Endothelial cell (in vitro differentiated cells): ENCODE measurements around the gene ZMPSTE24. TPM values are rescaled to one million over a fixed set of nuclear protein-coding genes. Genes with fewer than 3 reads are reported as not detected.

ENCODE experiments used
- DNase-seq: peaks from one replicate; pipeline ENCODE4 v3.0.0; 2021; ENCODE audit warnings: low spot score
- H3K27ac Mint-ChIP-seq: one replicate; pipeline ENCODE4 v1.8.0; 2021; ENCODE audit warnings: mixed read lengths, inconsistent platforms; ENCODE audit not compliant: unreplicated experiment
- H3K27me3 Mint-ChIP-seq: one replicate; pipeline ENCODE4 v1.8.0; 2021; ENCODE audit warnings: mild to moderate bottlenecking, moderate library complexity, mixed read lengths, inconsistent platforms; ENCODE audit not compliant: unreplicated experiment
- H3K36me3 Mint-ChIP-seq: one replicate; pipeline ENCODE4 v1.8.0; 2021; ENCODE audit warnings: mild to moderate bottlenecking, low read depth, mixed read lengths, inconsistent platforms; ENCODE audit not compliant: unreplicated experiment
- H3K4me1 Mint-ChIP-seq: one replicate; pipeline ENCODE4 v1.8.0; 2021; ENCODE audit warnings: mild to moderate bottlenecking, mixed read lengths, inconsistent platforms; ENCODE audit not compliant: unreplicated experiment
- H3K4me3 Mint-ChIP-seq: one replicate; pipeline ENCODE4 v1.8.0; 2021; ENCODE audit warnings: mild to moderate bottlenecking, mixed read lengths, inconsistent platforms; ENCODE audit not compliant: unreplicated experiment
- H3K9me3 Mint-ChIP-seq: one replicate; pipeline ENCODE4 v1.8.0; 2021; ENCODE audit warnings: mixed read lengths, inconsistent platforms; ENCODE audit not compliant: unreplicated experiment
- CTCF ChIP-seq: fragments of 200-600 bp; sonication (generic); IDR thresholded peaks from one replicate; pipeline ENCODE4 v1.5.0; 2021; ENCODE audit warnings: antibody characterized with exemption; ENCODE audit not compliant: unreplicated experiment
- total RNA-seq: library from RNA; stranded (reverse); fragmentation: NEBNext Ultra II Directional; extraction: Animal tissue kit (Norgen Biotek cat#: 25700); gene quantifications from one replicate; pipeline ENCODE4 v1.2.1, GENCODE V29; 2021; ENCODE audit not compliant: unreplicated experiment

The ZMPSTE24 gene
- total RNA-seq, 1 donor from 2014 or later, result 32.9 TPM

GRCh38 chr1:40306296-40306695 lies 48.3 kb downstream of the ZMPSTE24 start:
- no peaks in the 10 kb centered on the region for H3K9me3 Mint-ChIP-seq
- no peaks in the 10 kb centered on the region for H3K36me3 Mint-ChIP-seq
- H3K27me3 Mint-ChIP-seq, result peaks cover 4% of the 10 kb centered on the region
- no peaks in the 10 kb centered on the region for H3K4me1 Mint-ChIP-seq
- no peak overlapping the region for H3K27ac Mint-ChIP-seq
- no peak for DNase-seq
- H3K4me3 Mint-ChIP-seq, result no peak overlapping the region
- TF ChIP-seq CTCF, result no peak

GRCh38 chr1:40307186-40307585 lies 49.1 kb downstream of the ZMPSTE24 start:
- Mint-ChIP-seq H3K9me3 (no peaks in the 10 kb centered on the region), H3K27me3 (peaks cover 4% of the 10 kb centered on the region), H3K27ac (no peak overlapping the region), H3K4me3 (no peak overlapping the region), H3K4me1 (no peaks in the 10 kb centered on the region), H3K36me3 (no peaks in the 10 kb centered on the region)
- DNase-seq, result no peak
- TF ChIP-seq CTCF, result no peak

- Mint-ChIP-seq H3K27me3 (peaks cover 4% of the 10 kb centered on the region), H3K4me3 (no peak overlapping the region), H3K36me3 (no peaks in the 10 kb centered on the region), H3K27ac (no peak overlapping the region), H3K9me3 (no peaks in the 10 kb centered on the region), H3K4me1 (no peaks in the 10 kb centered on the region)
- TF ChIP-seq CTCF, result no peak
- no peak for DNase-seq
These were observed 50.1 kb downstream of the ZMPSTE24 start for GRCh38 chr1:40308036-40308727.

GRCh38 chr1:40309374-40310128 lies 51.5 kb downstream of the ZMPSTE24 start:
- no peak for TF ChIP-seq CTCF

GRCh38 chr1:40310129-40310461 lies 52.1 kb downstream of the ZMPSTE24 start:
- peaks cover 5% of the 10 kb centered on the region for H3K4me1 Mint-ChIP-seq
- no peak overlapping the region for H3K4me3 Mint-ChIP-seq
- no peaks in the 10 kb centered on the region for H3K9me3 Mint-ChIP-seq
- TF ChIP-seq CTCF, result no peak
- no peak for DNase-seq
- no peak overlapping the region for H3K27ac Mint-ChIP-seq
- peaks cover 6% of the 10 kb centered on the region for H3K27me3 Mint-ChIP-seq
- no peaks in the 10 kb centered on the region for H3K36me3 Mint-ChIP-seq

More at GRCh38 chr1:40309374-40310128, 51.5 kb downstream of the ZMPSTE24 start:
- DNase-seq, result no peak
- Mint-ChIP-seq H3K4me1 (peaks cover 4% of the 10 kb centered on the region), H3K27ac (no peak overlapping the region), H3K9me3 (no peaks in the 10 kb centered on the region), H3K27me3 (peaks cover 6% of the 10 kb centered on the region), H3K36me3 (no peaks in the 10 kb centered on the region), H3K4me3 (no peak overlapping the region)
